Measurements from ENCODE around the gene CAPNS2. TPM values are rescaled to one million over a fixed set of nuclear protein-coding genes. Genes with fewer than 3 reads are reported as not detected.

Gene CAPNS2
- total RNA-seq, 1 donor from 2014 or later, result 0.24 TPM

DNA sequence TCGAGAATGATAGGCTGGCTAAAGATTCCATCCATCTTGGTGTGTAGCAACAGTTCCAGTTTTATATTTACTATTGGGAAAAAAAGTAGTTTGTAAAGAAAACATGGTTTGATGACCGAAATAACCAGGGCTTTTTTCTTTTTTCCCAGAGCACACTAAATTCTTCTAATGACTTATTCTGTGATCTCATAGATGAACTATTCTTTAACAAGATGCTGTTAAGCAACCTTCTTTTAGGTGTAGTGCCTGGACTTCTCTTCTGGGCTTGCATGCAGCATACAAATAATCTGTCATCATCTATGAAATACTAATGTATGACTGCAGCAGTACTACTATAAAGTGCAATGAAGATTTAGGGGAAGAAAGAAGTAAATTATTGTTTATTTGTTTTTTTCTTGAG is 11.0 kb upstream of the CAPNS2 start:
- Mint-ChIP-seq H3K36me3 (peaks cover 17% of the 10 kb centered on the region), H3K4me1 (no peaks in the 10 kb centered on the region), H3K27ac (no peak overlapping the region), H3K27me3 (ENCODE audit: insufficient read depth, low read depth) (no peaks in the 10 kb centered on the region), H3K9me3 (no peaks in the 10 kb centered on the region), H3K4me3 (no peak overlapping the region)
- H3F3A ChIP-seq (ENCODE audit: low read depth), result no peaks in the 10 kb centered on the region
- no peaks in the 10 kb centered on the region for H3K79me2 ChIP-seq (ENCODE audit: low read depth)
- H3K4me3 ChIP-seq, result no peak overlapping the region
- H3K27me3 ChIP-seq, result no peaks in the 10 kb centered on the region
- H3K27ac ChIP-seq, result no peak overlapping the region
- no peaks in the 10 kb centered on the region for H4K20me1 ChIP-seq (ENCODE audit: low read depth)
- TF ChIP-seq EZH2phosphoT487 (IDR thresholded peaks at IDR 0.05), result no peak
- TF ChIP-seq, protein P1, sequence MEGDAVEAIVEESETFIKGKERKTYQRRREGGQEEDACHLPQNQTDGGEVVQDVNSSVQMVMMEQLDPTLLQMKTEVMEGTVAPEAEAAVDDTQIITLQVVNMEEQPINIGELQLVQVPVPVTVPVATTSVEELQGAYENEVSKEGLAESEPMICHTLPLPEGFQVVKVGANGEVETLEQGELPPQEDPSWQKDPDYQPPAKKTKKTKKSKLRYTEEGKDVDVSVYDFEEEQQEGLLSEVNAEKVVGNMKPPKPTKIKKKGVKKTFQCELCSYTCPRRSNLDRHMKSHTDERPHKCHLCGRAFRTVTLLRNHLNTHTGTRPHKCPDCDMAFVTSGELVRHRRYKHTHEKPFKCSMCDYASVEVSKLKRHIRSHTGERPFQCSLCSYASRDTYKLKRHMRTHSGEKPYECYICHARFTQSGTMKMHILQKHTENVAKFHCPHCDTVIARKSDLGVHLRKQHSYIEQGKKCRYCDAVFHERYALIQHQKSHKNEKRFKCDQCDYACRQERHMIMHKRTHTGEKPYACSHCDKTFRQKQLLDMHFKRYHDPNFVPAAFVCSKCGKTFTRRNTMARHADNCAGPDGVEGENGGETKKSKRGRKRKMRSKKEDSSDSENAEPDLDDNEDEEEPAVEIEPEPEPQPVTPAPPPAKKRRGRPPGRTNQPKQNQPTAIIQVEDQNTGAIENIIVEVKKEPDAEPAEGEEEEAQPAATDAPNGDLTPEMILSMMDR (IDR thresholded peaks at IDR 0.05), result no peak
- no peak for TF ChIP-seq EZH2 (IDR thresholded peaks at IDR 0.05)
- H3K4me1 ChIP-seq, result no peaks in the 10 kb centered on the region
- no peak overlapping the region for H2AFZ ChIP-seq (replicated peaks)
- DNase-seq (ENCODE audit: low spot score), result no peak
- H3K36me3 ChIP-seq, result no peaks in the 10 kb centered on the region
- H3K9me3 ChIP-seq (ENCODE audit: low read depth), result no peaks in the 10 kb centered on the region
- H3K4me2 ChIP-seq, result no peak overlapping the region
- no peak overlapping the region for H3K9ac ChIP-seq

DNA sequence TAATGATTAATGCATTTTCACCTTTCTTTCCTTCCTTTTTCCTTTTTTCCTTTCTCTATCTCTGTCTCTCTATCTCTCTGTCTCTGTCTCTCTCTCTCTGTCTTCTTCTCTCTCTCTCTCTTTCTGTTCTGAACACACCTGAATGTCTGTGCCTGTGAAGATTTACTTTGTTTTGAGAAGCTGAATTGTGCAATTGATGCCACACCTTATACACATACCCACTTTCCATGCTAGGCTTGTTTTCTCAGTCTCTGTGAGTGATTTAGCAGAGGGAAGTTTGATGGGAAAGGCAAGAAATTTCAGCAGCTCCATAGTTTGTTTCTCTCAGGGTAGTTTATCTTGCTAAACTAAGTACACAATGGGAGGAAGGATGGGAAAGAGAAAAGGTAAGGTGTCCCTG is 9.3 kb upstream of the CAPNS2 start:
- H3K4me1 Mint-ChIP-seq, result no peaks in the 10 kb centered on the region
- Histone ChIP-seq H3K36me3 (no peaks in the 10 kb centered on the region), H3K9me3 (ENCODE audit: low read depth) (no peaks in the 10 kb centered on the region), H3K27me3 (no peaks in the 10 kb centered on the region), H4K20me1 (ENCODE audit: low read depth) (no peaks in the 10 kb centered on the region), H3F3A (ENCODE audit: low read depth) (no peaks in the 10 kb centered on the region), H3K27ac (no peak overlapping the region), H3K4me1 (no peaks in the 10 kb centered on the region), H3K4me2 (no peak overlapping the region), H3K9ac (no peak overlapping the region), H3K4me3 (no peak overlapping the region), H2AFZ (replicated peaks) (no peak overlapping the region), H3K79me2 (ENCODE audit: low read depth) (no peaks in the 10 kb centered on the region)
- DNase-seq (ENCODE audit: low spot score), result no peak
- no peaks in the 10 kb centered on the region for H3K27me3 Mint-ChIP-seq (ENCODE audit: insufficient read depth, low read depth)
- no peak overlapping the region for H3K27ac Mint-ChIP-seq
- H3K4me3 Mint-ChIP-seq, result no peak overlapping the region
- no peaks in the 10 kb centered on the region for H3K9me3 Mint-ChIP-seq
- TF ChIP-seq EZH2 (IDR thresholded peaks at IDR 0.05) (no peak), EZH2phosphoT487 (IDR thresholded peaks at IDR 0.05) (no peak)
- TF ChIP-seq, protein P1 (IDR thresholded peaks at IDR 0.05), result no peak
- H3K36me3 Mint-ChIP-seq, result peaks cover 17% of the 10 kb centered on the region

DNA sequence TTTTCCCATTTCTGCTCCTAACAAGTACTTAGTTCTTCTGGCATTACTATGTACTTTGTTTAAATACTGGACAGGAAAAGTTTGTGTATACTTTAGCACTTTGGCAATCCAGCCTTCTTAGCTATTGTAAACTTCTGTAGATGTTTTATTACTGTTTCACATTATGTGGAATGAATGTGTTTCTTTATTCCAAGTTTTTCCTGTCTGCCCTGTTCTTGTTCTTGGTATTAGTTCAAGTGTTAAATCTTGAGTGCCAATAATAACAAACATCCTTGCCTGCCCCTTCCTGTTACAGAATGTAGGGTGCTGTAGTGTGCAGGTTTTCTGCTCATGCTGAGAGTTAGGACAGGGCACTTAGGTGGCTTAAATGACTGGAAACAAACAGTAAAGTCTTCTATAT is 7.3 kb upstream of the CAPNS2 start:
- Histone ChIP-seq H3K36me3 (no peaks in the 10 kb centered on the region), H3K79me2 (ENCODE audit: low read depth) (no peaks in the 10 kb centered on the region), H3K4me1 (no peaks in the 10 kb centered on the region), H3K9me3 (ENCODE audit: low read depth) (no peaks in the 10 kb centered on the region), H3K4me2 (no peak overlapping the region), H3K9ac (no peak overlapping the region), H3K27me3 (no peaks in the 10 kb centered on the region), H3F3A (ENCODE audit: low read depth) (no peaks in the 10 kb centered on the region), H3K4me3 (no peak overlapping the region), H2AFZ (replicated peaks) (no peak overlapping the region), H4K20me1 (ENCODE audit: low read depth) (no peaks in the 10 kb centered on the region), H3K27ac (no peak overlapping the region)
- H3K4me1 Mint-ChIP-seq, result no peaks in the 10 kb centered on the region
- no peaks in the 10 kb centered on the region for H3K9me3 Mint-ChIP-seq
- no peak overlapping the region for H3K27ac Mint-ChIP-seq
- no peak for DNase-seq (ENCODE audit: low spot score)
- peaks cover 9% of the 10 kb centered on the region for H3K36me3 Mint-ChIP-seq
- H3K27me3 Mint-ChIP-seq (ENCODE audit: insufficient read depth, low read depth), result no peaks in the 10 kb centered on the region
- H3K4me3 Mint-ChIP-seq, result no peak overlapping the region
- TF ChIP-seq, protein P1 (IDR thresholded peaks at IDR 0.05), result no peak
- TF ChIP-seq EZH2phosphoT487 (IDR thresholded peaks at IDR 0.05) (no peak), EZH2 (IDR thresholded peaks at IDR 0.05) (no peak)
